T-helper 2 cell treated with Interferon-gamma antibody and Interleukin-4, amounts not matched to agents 5 μg/mL and 100 μg/mL, for 36 hours (primary cell): ENCODE results near the gene TARS3.
A peak's percentile ranks its signal among the peaks of the same experiment; 100 is the strongest.

Source experiments
- DNase-seq: peaks from one replicate; pipeline ENCODE4 v3.0.0; 2021; ENCODE audit warnings: low spot score
- H3K27ac Mint-ChIP-seq: one replicate; pipeline ENCODE4 v1.8.0; 2021; ENCODE audit warnings: mild to moderate bottlenecking, mixed read lengths
- H3K27me3 Mint-ChIP-seq: one replicate; pipeline ENCODE4 v1.8.0; 2021; ENCODE audit warnings: low read depth, mixed read lengths
- H3K36me3 Mint-ChIP-seq: one replicate; pipeline ENCODE4 v1.8.0; 2021; ENCODE audit warnings: low read depth, mixed read lengths
- H3K4me1 Mint-ChIP-seq: one replicate; pipeline ENCODE4 v1.8.0; 2021; ENCODE audit warnings: low read depth, mixed read lengths
- H3K4me3 Mint-ChIP-seq: one replicate; pipeline ENCODE4 v1.8.0; 2022; ENCODE audit warnings: mild to moderate bottlenecking, moderate library complexity, mixed read lengths
- H3K9me3 Mint-ChIP-seq: one replicate; pipeline ENCODE4 v1.8.0; 2021; ENCODE audit warnings: mixed read lengths

Gene TARS3

GRCh38 chr15:101724675-101725005 is 367 bp upstream of the TARS3 start:
- peak overlapping the region; percentile 15 for H3K27ac Mint-ChIP-seq
- peaks cover 9% of the 10 kb centered on the region for H3K9me3 Mint-ChIP-seq
- no peak for DNase-seq
- peaks cover 27% of the 10 kb centered on the region for H3K36me3 Mint-ChIP-seq
- peaks cover 3% of the 10 kb centered on the region for H3K27me3 Mint-ChIP-seq
- peak overlapping the region; percentile 8 for H3K4me3 Mint-ChIP-seq
- peaks cover 11% of the 10 kb centered on the region for H3K4me1 Mint-ChIP-seq

- peaks cover 11% of the 10 kb centered on the region for H3K4me1 Mint-ChIP-seq
Observed at GRCh38 chr15:101723171-101723873, 951 bp downstream of the TARS3 start.

GRCh38 chr15:101718896-101719295 is 5.4 kb downstream of the TARS3 start:
- peaks cover 8% of the 10 kb centered on the region for H3K4me1 Mint-ChIP-seq
- DNase-seq, result no peak
- H3K9me3 Mint-ChIP-seq, result peaks cover 9% of the 10 kb centered on the region
- H3K36me3 Mint-ChIP-seq, result peaks cover 58% of the 10 kb centered on the region
- H3K27me3 Mint-ChIP-seq, result no peaks in the 10 kb centered on the region
- H3K27ac Mint-ChIP-seq, result no peak overlapping the region
- H3K4me3 Mint-ChIP-seq, result no peak overlapping the region

More at GRCh38 chr15:101723171-101723873, 951 bp downstream of the TARS3 start:
- no peaks in the 10 kb centered on the region for H3K27me3 Mint-ChIP-seq
- H3K9me3 Mint-ChIP-seq, result peaks cover 9% of the 10 kb centered on the region
- H3K4me3 Mint-ChIP-seq, result peak overlapping the region; percentile 88
- peaks cover 39% of the 10 kb centered on the region for H3K36me3 Mint-ChIP-seq
- peak; percentile 70 for DNase-seq
- H3K27ac Mint-ChIP-seq, result peak overlapping the region; percentile 95

- H3K4me3 Mint-ChIP-seq, result no peak overlapping the region
- no peaks in the 10 kb centered on the region for H3K9me3 Mint-ChIP-seq
- H3K4me1 Mint-ChIP-seq, result peaks cover 3% of the 10 kb centered on the region
- no peak overlapping the region for H3K27ac Mint-ChIP-seq
- no peak for DNase-seq
- peaks cover 58% of the 10 kb centered on the region for H3K36me3 Mint-ChIP-seq
- no peaks in the 10 kb centered on the region for H3K27me3 Mint-ChIP-seq
Observed at GRCh38 chr15:101712078-101712477, 12.2 kb downstream of the TARS3 start.

GRCh38 chr15:101710806-101711205 is 13.5 kb downstream of the TARS3 start:
- Mint-ChIP-seq H3K27ac (no peak overlapping the region), H3K4me3 (no peak overlapping the region), H3K27me3 (no peaks in the 10 kb centered on the region), H3K9me3 (no peaks in the 10 kb centered on the region), H3K36me3 (peaks cover 58% of the 10 kb centered on the region), H3K4me1 (peaks cover 3% of the 10 kb centered on the region)
- no peak for DNase-seq

GRCh38 chr15:101709466-101709865 is 14.8 kb downstream of the TARS3 start:
- Mint-ChIP-seq H3K27me3 (no peaks in the 10 kb centered on the region), H3K9me3 (no peaks in the 10 kb centered on the region), H3K36me3 (peaks cover 64% of the 10 kb centered on the region), H3K4me1 (peaks cover 3% of the 10 kb centered on the region), H3K27ac (peak overlapping the region; percentile 3), H3K4me3 (no peak overlapping the region)
- DNase-seq, result no peak

GRCh38 chr15:101707983-101708382 is 16.3 kb downstream of the TARS3 start:
- Mint-ChIP-seq H3K27ac (no peak overlapping the region), H3K9me3 (no peaks in the 10 kb centered on the region), H3K27me3 (no peaks in the 10 kb centered on the region), H3K36me3 (peaks cover 60% of the 10 kb centered on the region), H3K4me1 (peaks cover 3% of the 10 kb centered on the region), H3K4me3 (no peak overlapping the region)
- DNase-seq, result no peak

GRCh38 chr15:101702077-101702476 is 22.2 kb downstream of the TARS3 start:
- no peak overlapping the region for H3K27ac Mint-ChIP-seq
- no peak overlapping the region for H3K4me3 Mint-ChIP-seq
- H3K9me3 Mint-ChIP-seq, result no peaks in the 10 kb centered on the region
- no peak for DNase-seq
- H3K27me3 Mint-ChIP-seq, result no peaks in the 10 kb centered on the region
- peaks cover 12% of the 10 kb centered on the region for H3K4me1 Mint-ChIP-seq
- H3K36me3 Mint-ChIP-seq, result peaks cover 56% of the 10 kb centered on the region

GRCh38 chr15:101698314-101698713 is 26.0 kb downstream of the TARS3 start:
- no peak for DNase-seq
- no peak overlapping the region for H3K4me3 Mint-ChIP-seq
- no peaks in the 10 kb centered on the region for H3K9me3 Mint-ChIP-seq

GRCh38 chr15:101697488-101697887 is 26.8 kb downstream of the TARS3 start:
- DNase-seq, result no peak
- no peaks in the 10 kb centered on the region for H3K27me3 Mint-ChIP-seq
- peak overlapping the region; percentile 72 for H3K4me3 Mint-ChIP-seq
- peaks cover 40% of the 10 kb centered on the region for H3K4me1 Mint-ChIP-seq
- peaks cover 68% of the 10 kb centered on the region for H3K36me3 Mint-ChIP-seq
- peak overlapping the region; percentile 95 for H3K27ac Mint-ChIP-seq
- no peaks in the 10 kb centered on the region for H3K9me3 Mint-ChIP-seq

More at GRCh38 chr15:101698314-101698713, 26.0 kb downstream of the TARS3 start:
- peaks cover 65% of the 10 kb centered on the region for H3K36me3 Mint-ChIP-seq
- no peak overlapping the region for H3K27ac Mint-ChIP-seq
- H3K4me1 Mint-ChIP-seq, result peaks cover 32% of the 10 kb centered on the region
- no peaks in the 10 kb centered on the region for H3K27me3 Mint-ChIP-seq

GRCh38 chr15:101696829-101697228 is 27.4 kb downstream of the TARS3 start:
- H3K27me3 Mint-ChIP-seq, result no peaks in the 10 kb centered on the region
- no peak for DNase-seq
- peak overlapping the region; percentile 72 for H3K4me3 Mint-ChIP-seq
- no peaks in the 10 kb centered on the region for H3K9me3 Mint-ChIP-seq
- H3K4me1 Mint-ChIP-seq, result peaks cover 42% of the 10 kb centered on the region
- peaks cover 66% of the 10 kb centered on the region for H3K36me3 Mint-ChIP-seq
- peak overlapping the region; percentile 95 for H3K27ac Mint-ChIP-seq

GRCh38 chr15:101694261-101694660 is 30.0 kb downstream of the TARS3 start:
- DNase-seq, result no peak
- Mint-ChIP-seq H3K9me3 (no peaks in the 10 kb centered on the region), H3K27ac (peak overlapping the region; percentile 16), H3K4me1 (peaks cover 48% of the 10 kb centered on the region), H3K27me3 (no peaks in the 10 kb centered on the region), H3K4me3 (no peak overlapping the region), H3K36me3 (peaks cover 55% of the 10 kb centered on the region)

- no peak for DNase-seq
- Mint-ChIP-seq H3K4me3 (peak overlapping the region; percentile 53), H3K36me3 (peaks cover 53% of the 10 kb centered on the region)
Observed at GRCh38 chr15:101692801-101693598, 31.3 kb downstream of the TARS3 start.

GRCh38 chr15:101689901-101690300 is 34.4 kb downstream of the TARS3 start:
- peaks cover 41% of the 10 kb centered on the region for H3K36me3 Mint-ChIP-seq
- H3K4me1 Mint-ChIP-seq, result peaks cover 24% of the 10 kb centered on the region
- no peak overlapping the region for H3K27ac Mint-ChIP-seq
- no peaks in the 10 kb centered on the region for H3K27me3 Mint-ChIP-seq
- DNase-seq, result peak; percentile 44
- no peak overlapping the region for H3K4me3 Mint-ChIP-seq
- no peaks in the 10 kb centered on the region for H3K9me3 Mint-ChIP-seq

More at GRCh38 chr15:101692801-101693598, 31.3 kb downstream of the TARS3 start:
- Mint-ChIP-seq H3K27ac (peak overlapping the region; percentile 81), H3K9me3 (no peaks in the 10 kb centered on the region), H3K27me3 (no peaks in the 10 kb centered on the region), H3K4me1 (peaks cover 44% of the 10 kb centered on the region)
